HEK293 (cell line): ENCODE results near the gene DDX23.

ENCODE experiments used
- GFI1B ChIP-seq: fragments of 450-650 bp; formaldehyde crosslinking; IDR thresholded peaks from 2 replicates; pipeline ENCODE4 v1.5.1; 2016; ENCODE audit warnings: missing biosample characterization, missing genetic modification characterization
- GLIS1 ChIP-seq: fragments of 450-650 bp; formaldehyde crosslinking; IDR thresholded peaks from 2 replicates; pipeline ENCODE4 v1.5.1; 2016; ENCODE audit warnings: missing biosample characterization, missing genetic modification characterization
- KLF1 ChIP-seq: fragments of 450-650 bp; formaldehyde crosslinking; IDR thresholded peaks from 2 replicates; pipeline ENCODE4 v1.5.1; 2016; ENCODE audit warnings: missing biosample characterization, missing genetic modification characterization
- OSR2 ChIP-seq: fragments of 450-650 bp; formaldehyde crosslinking; IDR thresholded peaks from 2 replicates; pipeline ENCODE4 v1.5.1; 2016; ENCODE audit warnings: missing biosample characterization, missing genetic modification characterization
- SCRT2 ChIP-seq: fragments of 450-650 bp; formaldehyde crosslinking; IDR thresholded peaks from 2 replicates; pipeline ENCODE4 v1.5.1; 2016; ENCODE audit warnings: missing biosample characterization, missing genetic modification characterization
- YY1 ChIP-seq: fragments of 450-650 bp; formaldehyde crosslinking; IDR thresholded peaks from 2 replicates; pipeline ENCODE4 v1.5.1; 2018; ENCODE audit warnings: missing biosample characterization, missing genetic modification characterization
- ZBTB20 ChIP-seq: fragments of 450-650 bp; formaldehyde crosslinking; IDR thresholded peaks from 2 replicates; pipeline ENCODE4 v1.5.1; 2016; ENCODE audit warnings: missing biosample characterization, missing genetic modification characterization
- ZBTB7A ChIP-seq: fragments of 450-650 bp; formaldehyde crosslinking; IDR thresholded peaks from 2 replicates; pipeline ENCODE4 v1.5.1; 2016; ENCODE audit warnings: low read depth, missing biosample characterization, missing genetic modification characterization
- ZFP3 ChIP-seq: fragments of 450-650 bp; formaldehyde crosslinking; IDR thresholded peaks from 2 replicates; pipeline ENCODE4 v1.5.1; 2016; ENCODE audit warnings: low read depth, missing biosample characterization, missing genetic modification characterization
- ZNF10 ChIP-seq: fragments of 450-650 bp; formaldehyde crosslinking; IDR thresholded peaks from 2 replicates; pipeline ENCODE4 v1.5.1; 2017; ENCODE audit warnings: missing biosample characterization, missing genetic modification characterization
- ZNF16 ChIP-seq: fragments of 450-650 bp; formaldehyde crosslinking; IDR thresholded peaks from 2 replicates; pipeline ENCODE4 v1.5.1; 2016; ENCODE audit warnings: low read depth, missing biosample characterization, missing genetic modification characterization
- ZNF2 ChIP-seq: fragments of 450-650 bp; formaldehyde crosslinking; IDR thresholded peaks from 2 replicates; pipeline ENCODE4 v1.5.1; 2016; ENCODE audit warnings: missing biosample characterization, missing genetic modification characterization
- ZNF221 ChIP-seq: fragments of 450-650 bp; formaldehyde crosslinking; IDR thresholded peaks from 2 replicates; pipeline ENCODE4 v1.5.1; 2017; ENCODE audit warnings: missing biosample characterization, missing genetic modification characterization, borderline replicate concordance
- ZNF501 ChIP-seq: fragments of 450-650 bp; formaldehyde crosslinking; IDR thresholded peaks from 2 replicates; pipeline ENCODE4 v1.5.1; 2016; ENCODE audit warnings: missing biosample characterization, missing genetic modification characterization
- ZNF629 ChIP-seq: fragments of 450-650 bp; formaldehyde crosslinking; IDR thresholded peaks from 2 replicates; pipeline ENCODE4 v1.5.1; 2017; ENCODE audit warnings: missing biosample characterization, missing genetic modification characterization
- ZNF701 ChIP-seq: fragments of 450-650 bp; formaldehyde crosslinking; IDR thresholded peaks from 2 replicates; pipeline ENCODE4 v1.5.1; 2016; ENCODE audit warnings: missing biosample characterization, missing genetic modification characterization
- ZNF843 ChIP-seq: fragments of 450-650 bp; formaldehyde crosslinking; IDR thresholded peaks from 2 replicates; pipeline ENCODE4 v1.5.1; 2016; ENCODE audit warnings: missing biosample characterization, missing genetic modification characterization
- ZSCAN16 ChIP-seq: fragments of 450-650 bp; formaldehyde crosslinking; IDR thresholded peaks from 2 replicates; pipeline ENCODE4 v1.5.1; 2016; ENCODE audit warnings: missing biosample characterization, missing genetic modification characterization
- ZXDB ChIP-seq: fragments of 450-650 bp; formaldehyde crosslinking; IDR thresholded peaks from 2 replicates; pipeline ENCODE4 v1.5.1; 2016; ENCODE audit warnings: missing biosample characterization, missing genetic modification characterization
- TF ChIP-seq, protein P1 (sequence below): fragments of 450-650 bp; formaldehyde crosslinking; IDR thresholded peaks from 2 replicates; pipeline ENCODE4 v1.5.1; 2016; ENCODE audit warnings: missing biosample characterization, missing genetic modification characterization
- TF ChIP-seq, protein P2 (sequence below): fragments of 450-650 bp; formaldehyde crosslinking; IDR thresholded peaks from 2 replicates; pipeline ENCODE4 v1.5.1; 2016; ENCODE audit warnings: missing biosample characterization, missing genetic modification characterization
- TF ChIP-seq, protein P3 (sequence below): fragments of 450-650 bp; formaldehyde crosslinking; IDR thresholded peaks from 2 replicates; pipeline ENCODE4 v1.5.1; 2016; ENCODE audit warnings: missing biosample characterization, missing genetic modification characterization
- TF ChIP-seq, protein P4 (sequence below): fragments of 450-650 bp; formaldehyde crosslinking; IDR thresholded peaks from 2 replicates; pipeline ENCODE4 v1.5.1; 2017; ENCODE audit warnings: missing biosample characterization, mild to moderate bottlenecking, missing genetic modification characterization, moderate library complexity
- TF ChIP-seq, protein P5 (sequence below): fragments of 450-650 bp; formaldehyde crosslinking; IDR thresholded peaks from 2 replicates; pipeline ENCODE4 v1.5.1; 2016; ENCODE audit warnings: missing biosample characterization, missing genetic modification characterization
- TF ChIP-seq, protein P6 (sequence below): fragments of 450-650 bp; formaldehyde crosslinking; IDR thresholded peaks from 2 replicates; pipeline ENCODE4 v1.5.1; 2016; ENCODE audit warnings: missing biosample characterization, missing genetic modification characterization

The DDX23 gene

DNA sequence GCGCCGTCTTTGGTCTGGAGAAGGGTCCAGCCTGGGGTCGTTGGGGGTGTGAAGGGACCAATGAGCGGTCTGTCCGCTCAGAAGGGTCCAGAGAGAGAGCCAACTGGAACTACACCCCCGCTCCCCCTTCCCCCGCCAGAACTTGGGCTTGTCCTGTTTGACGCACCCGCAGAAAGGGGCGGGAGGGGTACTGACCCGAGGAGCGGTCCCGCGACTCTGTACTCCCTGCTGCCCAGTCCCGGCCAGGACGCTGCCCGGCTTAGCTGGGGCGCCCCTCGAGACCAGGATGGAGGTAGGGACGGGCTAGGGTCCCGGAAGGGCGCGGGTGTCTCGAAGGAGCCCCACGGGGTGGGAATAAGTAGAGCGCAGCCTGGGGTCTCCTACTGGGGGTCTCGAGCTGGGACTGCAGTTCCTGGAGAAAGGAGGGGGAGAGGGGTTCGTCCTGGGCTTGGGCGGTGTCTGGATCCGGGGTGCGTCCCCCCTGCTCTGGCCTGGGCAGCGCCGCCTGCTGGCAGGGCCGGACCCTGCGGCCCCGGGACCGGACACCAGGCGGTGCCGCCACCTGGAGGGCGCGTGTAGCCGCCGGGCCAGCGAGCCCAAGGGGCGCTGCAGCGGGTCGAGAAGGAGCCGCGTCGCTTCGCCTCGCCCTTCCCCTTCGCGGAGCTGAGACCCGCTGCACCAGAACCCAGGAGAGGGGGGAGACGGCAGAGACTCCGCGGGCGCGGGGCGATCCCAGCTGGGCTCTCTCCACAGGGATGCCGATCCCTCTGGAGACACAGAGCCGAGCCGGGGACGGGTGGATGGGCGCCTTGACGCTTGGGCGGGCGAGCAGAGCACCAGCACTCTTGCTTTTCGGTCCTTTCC is 37.5 kb downstream of the DDX23 start (continued):
- TF ChIP-seq ZNF221 (tag by site-specific recombination) (peak; percentile 86; the same call in 1 of the 2 replicates), OSR2 (no peak), ZFP3 (no peak), ZNF2 (tag by site-specific recombination) (0 out of 2 replicates have a peak, but pooled peaks have one; percentile 18), YY1 (tag by site-specific recombination) (peak; percentile 47; the same call in 1 of the 2 replicates), ZBTB7A (tag by site-specific recombination) (peak; percentile 90), ZNF16 (tag by site-specific recombination) (no peak), ZSCAN16 (tag by site-specific recombination) (0 out of 2 replicates have a peak, but pooled peaks have one; percentile 17), ZNF629 (tag by site-specific recombination) (peak; percentile 26; the same call in 1 of the 2 replicates), ZBTB20 (no peak), ZNF701 (tag by site-specific recombination) (0 out of 2 replicates have a peak, but pooled peaks have one; percentile 11), ZNF10 (0 out of 2 replicates have a peak, but pooled peaks have one; percentile 30), ZXDB (tag by site-specific recombination) (0 out of 2 replicates have a peak, but pooled peaks have one; percentile 9), ZNF501 (peak; percentile 64; the same call in 1 of the 2 replicates), SCRT2 (tag by site-specific recombination) (no peak), ZNF843 (tag by site-specific recombination) (peak; percentile 34; the same call in 1 of the 2 replicates), GLIS1 (peak; percentile 51; the same call in 1 of the 2 replicates), KLF1 (peak; percentile 48; the same call in 1 of the 2 replicates), GFI1B (no peak)
- TF ChIP-seq, protein P1, sequence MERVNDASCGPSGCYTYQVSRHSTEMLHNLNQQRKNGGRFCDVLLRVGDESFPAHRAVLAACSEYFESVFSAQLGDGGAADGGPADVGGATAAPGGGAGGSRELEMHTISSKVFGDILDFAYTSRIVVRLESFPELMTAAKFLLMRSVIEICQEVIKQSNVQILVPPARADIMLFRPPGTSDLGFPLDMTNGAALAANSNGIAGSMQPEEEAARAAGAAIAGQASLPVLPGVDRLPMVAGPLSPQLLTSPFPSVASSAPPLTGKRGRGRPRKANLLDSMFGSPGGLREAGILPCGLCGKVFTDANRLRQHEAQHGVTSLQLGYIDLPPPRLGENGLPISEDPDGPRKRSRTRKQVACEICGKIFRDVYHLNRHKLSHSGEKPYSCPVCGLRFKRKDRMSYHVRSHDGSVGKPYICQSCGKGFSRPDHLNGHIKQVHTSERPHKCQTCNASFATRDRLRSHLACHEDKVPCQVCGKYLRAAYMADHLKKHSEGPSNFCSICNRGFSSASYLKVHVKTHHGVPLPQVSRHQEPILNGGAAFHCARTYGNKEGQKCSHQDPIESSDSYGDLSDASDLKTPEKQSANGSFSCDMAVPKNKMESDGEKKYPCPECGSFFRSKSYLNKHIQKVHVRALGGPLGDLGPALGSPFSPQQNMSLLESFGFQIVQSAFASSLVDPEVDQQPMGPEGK (tag by site-specific recombination): peak; percentile 84
- TF ChIP-seq, protein P2, sequence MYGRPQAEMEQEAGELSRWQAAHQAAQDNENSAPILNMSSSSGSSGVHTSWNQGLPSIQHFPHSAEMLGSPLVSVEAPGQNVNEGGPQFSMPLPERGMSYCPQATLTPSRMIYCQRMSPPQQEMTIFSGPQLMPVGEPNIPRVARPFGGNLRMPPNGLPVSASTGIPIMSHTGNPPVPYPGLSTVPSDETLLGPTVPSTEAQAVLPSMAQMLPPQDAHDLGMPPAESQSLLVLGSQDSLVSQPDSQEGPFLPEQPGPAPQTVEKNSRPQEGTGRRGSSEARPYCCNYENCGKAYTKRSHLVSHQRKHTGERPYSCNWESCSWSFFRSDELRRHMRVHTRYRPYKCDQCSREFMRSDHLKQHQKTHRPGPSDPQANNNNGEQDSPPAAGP: peak; percentile 24; the same call in 1 of the 2 replicates
- TF ChIP-seq, protein P3, sequence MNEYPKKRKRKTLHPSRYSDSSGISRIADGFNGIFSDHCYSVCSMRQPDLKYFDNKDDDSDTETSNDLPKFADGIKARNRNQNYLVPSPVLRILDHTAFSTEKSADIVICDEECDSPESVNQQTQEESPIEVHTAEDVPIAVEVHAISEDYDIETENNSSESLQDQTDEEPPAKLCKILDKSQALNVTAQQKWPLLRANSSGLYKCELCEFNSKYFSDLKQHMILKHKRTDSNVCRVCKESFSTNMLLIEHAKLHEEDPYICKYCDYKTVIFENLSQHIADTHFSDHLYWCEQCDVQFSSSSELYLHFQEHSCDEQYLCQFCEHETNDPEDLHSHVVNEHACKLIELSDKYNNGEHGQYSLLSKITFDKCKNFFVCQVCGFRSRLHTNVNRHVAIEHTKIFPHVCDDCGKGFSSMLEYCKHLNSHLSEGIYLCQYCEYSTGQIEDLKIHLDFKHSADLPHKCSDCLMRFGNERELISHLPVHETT (tag by site-specific recombination): 0 out of 2 replicates have a peak, but pooled peaks have one; percentile 44
- TF ChIP-seq, protein P4, sequence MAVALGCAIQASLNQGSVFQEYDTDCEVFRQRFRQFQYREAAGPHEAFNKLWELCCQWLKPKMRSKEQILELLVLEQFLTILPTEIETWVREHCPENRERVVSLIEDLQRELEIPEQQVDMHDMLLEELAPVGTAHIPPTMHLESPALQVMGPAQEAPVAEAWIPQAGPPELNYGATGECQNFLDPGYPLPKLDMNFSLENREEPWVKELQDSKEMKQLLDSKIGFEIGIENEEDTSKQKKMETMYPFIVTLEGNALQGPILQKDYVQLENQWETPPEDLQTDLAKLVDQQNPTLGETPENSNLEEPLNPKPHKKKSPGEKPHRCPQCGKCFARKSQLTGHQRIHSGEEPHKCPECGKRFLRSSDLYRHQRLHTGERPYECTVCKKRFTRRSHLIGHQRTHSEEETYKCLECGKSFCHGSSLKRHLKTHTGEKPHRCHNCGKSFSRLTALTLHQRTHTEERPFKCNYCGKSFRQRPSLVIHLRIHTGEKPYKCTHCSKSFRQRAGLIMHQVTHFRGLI (tag by site-specific recombination): peak; percentile 42; the same call in 1 of the 2 replicates
- TF ChIP-seq, protein P5, sequence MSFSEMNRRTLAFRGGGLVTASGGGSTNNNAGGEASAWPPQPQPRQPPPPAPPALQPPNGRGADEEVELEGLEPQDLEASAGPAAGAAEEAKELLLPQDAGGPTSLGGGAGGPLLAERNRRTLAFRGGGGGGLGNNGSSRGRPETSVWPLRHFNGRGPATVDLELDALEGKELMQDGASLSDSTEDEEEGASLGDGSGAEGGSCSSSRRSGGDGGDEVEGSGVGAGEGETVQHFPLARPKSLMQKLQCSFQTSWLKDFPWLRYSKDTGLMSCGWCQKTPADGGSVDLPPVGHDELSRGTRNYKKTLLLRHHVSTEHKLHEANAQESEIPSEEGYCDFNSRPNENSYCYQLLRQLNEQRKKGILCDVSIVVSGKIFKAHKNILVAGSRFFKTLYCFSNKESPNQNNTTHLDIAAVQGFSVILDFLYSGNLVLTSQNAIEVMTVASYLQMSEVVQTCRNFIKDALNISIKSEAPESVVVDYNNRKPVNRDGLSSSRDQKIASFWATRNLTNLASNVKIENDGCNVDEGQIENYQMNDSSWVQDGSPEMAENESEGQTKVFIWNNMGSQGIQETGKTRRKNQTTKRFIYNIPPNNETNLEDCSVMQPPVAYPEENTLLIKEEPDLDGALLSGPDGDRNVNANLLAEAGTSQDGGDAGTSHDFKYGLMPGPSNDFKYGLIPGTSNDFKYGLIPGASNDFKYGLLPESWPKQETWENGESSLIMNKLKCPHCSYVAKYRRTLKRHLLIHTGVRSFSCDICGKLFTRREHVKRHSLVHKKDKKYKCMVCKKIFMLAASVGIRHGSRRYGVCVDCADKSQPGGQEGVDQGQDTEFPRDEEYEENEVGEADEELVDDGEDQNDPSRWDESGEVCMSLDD (tag by site-specific recombination): peak; percentile 99
- TF ChIP-seq, protein P6, sequence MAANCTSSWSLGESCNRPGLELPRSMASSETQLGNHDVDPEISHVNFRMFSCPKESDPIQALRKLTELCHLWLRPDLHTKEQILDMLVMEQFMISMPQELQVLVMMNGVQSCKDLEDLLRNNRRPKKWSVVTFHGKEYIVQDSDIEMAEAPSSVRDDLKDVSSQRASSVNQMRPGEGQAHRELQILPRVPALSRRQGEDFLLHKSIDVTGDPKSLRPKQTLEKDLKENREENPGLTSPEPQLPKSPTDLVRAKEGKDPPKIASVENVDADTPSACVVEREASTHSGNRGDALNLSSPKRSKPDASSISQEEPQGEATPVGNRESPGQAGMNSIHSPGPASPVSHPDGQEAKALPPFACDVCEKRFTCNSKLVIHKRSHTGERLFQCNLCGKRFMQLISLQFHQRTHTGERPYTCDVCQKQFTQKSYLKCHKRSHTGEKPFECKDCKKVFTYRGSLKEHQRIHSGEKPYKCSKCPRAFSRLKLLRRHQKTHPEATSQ: peak; percentile 77; the same call in 1 of the 2 replicates
- TF ChIP-seq, all 188 proteins: peak for 49
